H9 (cell line): ENCODE data around the gene SETBP1. TPM values are rescaled to one million over a fixed set of nuclear protein-coding genes. Genes with fewer than 3 reads are reported as not detected.

Experiments
- DNase-seq: peaks from one replicate; pipeline ENCODE4 v3.0.0-alpha.2; 2017
- H2AFZ ChIP-seq: one replicate; pipeline ENCODE4 v1.6.1; 2013; ENCODE audit warnings: mild to moderate bottlenecking, low read length, control low read depth, moderate library complexity
- H2AK5ac ChIP-seq: 2 replicates; pipeline ENCODE4 v1.6.1; 2013; ENCODE audit warnings: low read length, control low read depth, mixed read lengths; ENCODE audit not compliant: insufficient read length
- H2BK120ac ChIP-seq: one replicate; pipeline ENCODE4 v1.6.1; 2013; ENCODE audit warnings: low read depth, mild to moderate bottlenecking, low read length, control low read depth, inconsistent platforms; ENCODE audit not compliant: poor library complexity, severe bottlenecking
- H2BK12ac ChIP-seq: 2 replicates; pipeline ENCODE4 v1.6.1; 2013; ENCODE audit warnings: low read length, control low read depth, mixed read lengths, low read depth; ENCODE audit not compliant: insufficient read length
- H2BK15ac ChIP-seq: 2 replicates; pipeline ENCODE4 v1.6.1; 2013; ENCODE audit warnings: low read depth, low read length, control low read depth
- H2BK20ac ChIP-seq: one replicate; pipeline ENCODE4 v1.6.1; 2013; ENCODE audit warnings: low read depth, mild to moderate bottlenecking, low read length, control low read depth, inconsistent platforms; ENCODE audit not compliant: poor library complexity, severe bottlenecking
- H2BK5ac ChIP-seq: 2 replicates; pipeline ENCODE4 v1.6.1; 2013; ENCODE audit warnings: low read length, control low read depth, mixed read lengths; ENCODE audit not compliant: insufficient read length
- H3K14ac ChIP-seq: 2 replicates; pipeline ENCODE4 v1.6.1; 2013; ENCODE audit warnings: low read length, control low read depth; ENCODE audit not compliant: insufficient read depth
- H3K18ac ChIP-seq: 2 replicates; pipeline ENCODE4 v1.6.1; 2013; ENCODE audit warnings: low read depth, mild to moderate bottlenecking, mixed read lengths, low read length, control low read depth; ENCODE audit not compliant: insufficient read length
- H3K23ac ChIP-seq: 2 replicates; pipeline ENCODE4 v1.6.1; 2013; ENCODE audit warnings: low read length, control low read depth, mixed read lengths, low read depth; ENCODE audit not compliant: insufficient read length
- H3K23me2 ChIP-seq: 2 replicates; pipeline ENCODE4 v1.6.1; 2013; ENCODE audit warnings: low read depth, mild to moderate bottlenecking, mixed read lengths, low read length, control low read depth; ENCODE audit not compliant: insufficient read length, poor library complexity, severe bottlenecking
- H3K27ac ChIP-seq: 2 replicates; pipeline ENCODE4 v1.5.1; 2013; ENCODE audit warnings: low read length, control low read depth, mixed read lengths, low read depth; ENCODE audit not compliant: insufficient read length
- H3K27me3 ChIP-seq: 2 replicates; pipeline ENCODE4 v1.6.1; 2013; ENCODE audit warnings: low read length, control low read depth, inconsistent platforms; ENCODE audit not compliant: insufficient read depth
- H3K4ac ChIP-seq: 2 replicates; pipeline ENCODE4 v1.6.1; 2013; ENCODE audit warnings: low read depth, mild to moderate bottlenecking, control low read depth, inconsistent platforms, low read length, moderate library complexity
- H3K4me1 ChIP-seq: 2 replicates; pipeline ENCODE4 v1.6.1; 2013; ENCODE audit warnings: low read length, control low read depth, inconsistent platforms; ENCODE audit not compliant: insufficient read depth
- H3K4me2 ChIP-seq: 2 replicates; pipeline ENCODE4 v1.6.1; 2013; ENCODE audit warnings: low read length, control low read depth, mixed read lengths; ENCODE audit not compliant: insufficient read length, insufficient read depth
- H3K56ac ChIP-seq: 2 replicates; pipeline ENCODE4 v1.6.1; 2013; ENCODE audit warnings: low read depth, mild to moderate bottlenecking, mixed read lengths, low read length, control low read depth; ENCODE audit not compliant: insufficient read length
- H3K79me1 ChIP-seq: 2 replicates; pipeline ENCODE4 v1.6.1; 2013; ENCODE audit warnings: low read depth, mild to moderate bottlenecking, moderate library complexity, low read length, control low read depth, inconsistent platforms; ENCODE audit not compliant: insufficient read depth, poor library complexity, severe bottlenecking
- H3K79me2 ChIP-seq: 2 replicates; pipeline ENCODE4 v1.6.1; 2013; ENCODE audit warnings: low read length, control low read depth, inconsistent platforms; ENCODE audit not compliant: insufficient read depth
- H3K9ac ChIP-seq: 2 replicates; pipeline ENCODE4 v1.6.1; 2013; ENCODE audit warnings: low read length, control low read depth, mixed read lengths; ENCODE audit not compliant: insufficient read length; ENCODE audit errors: extremely low read depth
- H3K9me3 ChIP-seq: one replicate; pipeline ENCODE4 v1.6.1; 2013; ENCODE audit warnings: low read depth, low read length, inconsistent platforms; ENCODE audit not compliant: control insufficient read depth
- H3T11ph ChIP-seq: one replicate; pipeline ENCODE4 v1.6.1; 2013; ENCODE audit warnings: mild to moderate bottlenecking, low read length, control low read depth, inconsistent platforms
- H4K20me1 ChIP-seq: one replicate; pipeline ENCODE4 v1.6.1; 2013; ENCODE audit not compliant: control insufficient read depth, insufficient read length, insufficient read depth
- H4K5ac ChIP-seq: 2 replicates; pipeline ENCODE4 v1.6.1; 2013; ENCODE audit warnings: low read depth, mild to moderate bottlenecking, mixed read lengths, low read length, control low read depth; ENCODE audit not compliant: insufficient read length
- H4K8ac ChIP-seq: replicated peaks from 2 replicates; pipeline ENCODE4 v1.6.1; 2013; ENCODE audit warnings: low read length, control low read depth, mixed read lengths, low read depth; ENCODE audit not compliant: insufficient read length
- H4K91ac ChIP-seq: 2 replicates; pipeline ENCODE4 v1.6.1; 2013; ENCODE audit warnings: low read depth, mild to moderate bottlenecking, moderate library complexity, mixed read lengths, low read length, control low read depth; ENCODE audit not compliant: insufficient read length
- H3K27ac Mint-ChIP-seq, 3 experiments: 2 replicates in 2 of 3; 3 replicates in 1 of 3; pipeline ENCODE4 v1.8.0; 2020 to 2021; ENCODE audit warnings: mixed read lengths in 3 of 3, mild to moderate bottlenecking in 1 of 3, moderate library complexity in 1 of 3
- H3K27me3 Mint-ChIP-seq: 2 replicates; pipeline ENCODE4 v1.8.0; 2021; ENCODE audit warnings: low read depth, mild to moderate bottlenecking, moderate library complexity, mixed read lengths
- H3K36me3 Mint-ChIP-seq, 3 experiments: 2 replicates in 2 of 3; 3 replicates in 1 of 3; pipeline ENCODE4 v1.8.0; 2020 to 2021; ENCODE audit warnings: low read depth in 3 of 3, mixed read lengths in 3 of 3; ENCODE audit not compliant: insufficient read depth in 1 of 3
- H3K4me1 Mint-ChIP-seq, 2 experiments: 2 replicates each; pipeline ENCODE4 v1.8.0; 2020; ENCODE audit warnings: mixed read lengths in 2 of 2
- H3K4me3 Mint-ChIP-seq, 2 experiments: 2 replicates in 1 of 2; 3 replicates in 1 of 2; pipeline ENCODE4 v1.8.0; 2020 to 2021; ENCODE audit warnings: mild to moderate bottlenecking in 2 of 2, mixed read lengths in 2 of 2, moderate library complexity in 1 of 2
- H3K9me3 Mint-ChIP-seq, 2 experiments: 2 replicates in 1 of 2; 3 replicates in 1 of 2; pipeline ENCODE4 v1.8.0; 2020; ENCODE audit warnings: mild to moderate bottlenecking in 2 of 2, mixed read lengths in 2 of 2, moderate library complexity in 1 of 2
- WGBS: extraction: QIAGEN DNeasy Blood & Tissue Kit; methylation state at CpG from one replicate; pipeline ENCODE4 v1.1.7; 2013; ENCODE audit warnings: missing lambda C conversion rate, low lambda C conversion rate, mixed read lengths; ENCODE audit not compliant: insufficient read length; ENCODE audit errors: extremely low coverage; 5-methylcytosine and 5-hydroxymethylcytosine counted together
- total RNA-seq: library from RNA; stranded (reverse); gene quantifications from 2 replicates; pipeline ENCODE4 v1.2.1, GENCODE V29; 2021
- TF ChIP-seq, protein P1 (sequence below): fragments of 200-600 bp; sonication (generic); conservative IDR thresholded peaks from 3 replicates; pipeline ENCODE4 v1.8.0; 2021; ENCODE audit warnings: antibody characterized with exemption, mild to moderate bottlenecking

The SETBP1 gene
- total RNA-seq, 1 experiment from 2014 or later, result 4.6 TPM

- Histone ChIP-seq H2AFZ (no peak overlapping the region), H3K4ac (no peak overlapping the region), H4K8ac (no peak overlapping the region), H2AK5ac (no peak overlapping the region), H4K91ac (no peak overlapping the region), H3K27me3 (no peaks in the 10 kb centered on the region), H3K14ac (no peak overlapping the region), H3K79me2 (no peaks in the 10 kb centered on the region), H3T11ph (no peak overlapping the region), H3K23me2 (no peaks in the 10 kb centered on the region), H3K79me1 (no peaks in the 10 kb centered on the region), H2BK12ac (no peak overlapping the region), H3K27ac (no peak overlapping the region), H3K23ac (no peak overlapping the region), H3K4me1 (peaks cover 4% of the 10 kb centered on the region; the same call in 1 of the 2 replicates), H4K20me1 (no peaks in the 10 kb centered on the region), H2BK5ac (no peak overlapping the region), H3K56ac (no peak overlapping the region), H3K9me3 (no peaks in the 10 kb centered on the region), H2BK120ac (no peak overlapping the region), H4K5ac (no peak overlapping the region), H3K9ac (no peak overlapping the region), H2BK20ac (no peak overlapping the region), H2BK15ac (no peak overlapping the region), H3K18ac (no peak overlapping the region), H3K4me2 (no peak overlapping the region)
- no CpG with 5 or more reads among the region's 13 CpGs for WGBS
- Mint-ChIP-seq H3K27me3 (no peaks in the 10 kb centered on the region), H3K4me1 (peaks cover 10% of the 10 kb centered on the region in 2 experiments), H3K4me3 (no peak overlapping the region), H3K9me3 (peaks cover 3% of the 10 kb centered on the region in 2 experiments; a peak in 1 of 5 replicates), H3K27ac (no peak overlapping the region; a peak in 1 of 7 replicates), H3K36me3 (0 out of 7 replicates have a peak, but pooled peaks cover 0 to 5% (median 0%) of the 10 kb centered on the region in 3 experiments)
- TF ChIP-seq, protein P1, sequence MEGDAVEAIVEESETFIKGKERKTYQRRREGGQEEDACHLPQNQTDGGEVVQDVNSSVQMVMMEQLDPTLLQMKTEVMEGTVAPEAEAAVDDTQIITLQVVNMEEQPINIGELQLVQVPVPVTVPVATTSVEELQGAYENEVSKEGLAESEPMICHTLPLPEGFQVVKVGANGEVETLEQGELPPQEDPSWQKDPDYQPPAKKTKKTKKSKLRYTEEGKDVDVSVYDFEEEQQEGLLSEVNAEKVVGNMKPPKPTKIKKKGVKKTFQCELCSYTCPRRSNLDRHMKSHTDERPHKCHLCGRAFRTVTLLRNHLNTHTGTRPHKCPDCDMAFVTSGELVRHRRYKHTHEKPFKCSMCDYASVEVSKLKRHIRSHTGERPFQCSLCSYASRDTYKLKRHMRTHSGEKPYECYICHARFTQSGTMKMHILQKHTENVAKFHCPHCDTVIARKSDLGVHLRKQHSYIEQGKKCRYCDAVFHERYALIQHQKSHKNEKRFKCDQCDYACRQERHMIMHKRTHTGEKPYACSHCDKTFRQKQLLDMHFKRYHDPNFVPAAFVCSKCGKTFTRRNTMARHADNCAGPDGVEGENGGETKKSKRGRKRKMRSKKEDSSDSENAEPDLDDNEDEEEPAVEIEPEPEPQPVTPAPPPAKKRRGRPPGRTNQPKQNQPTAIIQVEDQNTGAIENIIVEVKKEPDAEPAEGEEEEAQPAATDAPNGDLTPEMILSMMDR, result no peak
- DNase-seq, result no peak
These were observed 403.5 kb downstream of the SETBP1 start for GRCh38 chr18:45084206-45084605.
